Measurements from ENCODE around the gene SMPD1. TPM values are rescaled to one million over a fixed set of nuclear protein-coding genes. Genes with fewer than 3 reads are reported as not detected.

SMPD1 gene
- total and polyA plus RNA-seq, 12 donors = 53.8 to 88.1 (median 66.3) TPM

- no peak overlapping the region for H3K4me3 ChIP-seq
- no peak for TF ChIP-seq CTCF (IDR thresholded peaks at IDR 0.05)
- 63 to 72% methylated on average over 6 of the region's 6 CpGs for WGBS, 2 donors
- no peak for DNase-seq
- H3K36me3 ChIP-seq = peaks cover 0 to 5% (median 0%) of the 10 kb centered on the region in 9 donors
- no peak overlapping the region for H3K27ac ChIP-seq
- intact Hi-C loops (cut with DNase I) = loop anchor here in 1 of 10 donors (5.0 kb wide), 1 partner anchor 33 kb away; no protein-coding TSS in a partner anchor
- ATAC-seq = no peak
- H3K9me3 ChIP-seq = no peaks in the 10 kb centered on the region
- peaks cover 0 to 12% (median 0%) of the 10 kb centered on the region in 7 donors for H3K27me3 ChIP-seq
- peaks cover 4 to 42% (median 18%) of the 10 kb centered on the region in 9 donors for H3K4me1 ChIP-seq
Observed at GRCh38 chr11:6415797-6416196, 25.5 kb downstream of the SMPD1 start.

DNA sequence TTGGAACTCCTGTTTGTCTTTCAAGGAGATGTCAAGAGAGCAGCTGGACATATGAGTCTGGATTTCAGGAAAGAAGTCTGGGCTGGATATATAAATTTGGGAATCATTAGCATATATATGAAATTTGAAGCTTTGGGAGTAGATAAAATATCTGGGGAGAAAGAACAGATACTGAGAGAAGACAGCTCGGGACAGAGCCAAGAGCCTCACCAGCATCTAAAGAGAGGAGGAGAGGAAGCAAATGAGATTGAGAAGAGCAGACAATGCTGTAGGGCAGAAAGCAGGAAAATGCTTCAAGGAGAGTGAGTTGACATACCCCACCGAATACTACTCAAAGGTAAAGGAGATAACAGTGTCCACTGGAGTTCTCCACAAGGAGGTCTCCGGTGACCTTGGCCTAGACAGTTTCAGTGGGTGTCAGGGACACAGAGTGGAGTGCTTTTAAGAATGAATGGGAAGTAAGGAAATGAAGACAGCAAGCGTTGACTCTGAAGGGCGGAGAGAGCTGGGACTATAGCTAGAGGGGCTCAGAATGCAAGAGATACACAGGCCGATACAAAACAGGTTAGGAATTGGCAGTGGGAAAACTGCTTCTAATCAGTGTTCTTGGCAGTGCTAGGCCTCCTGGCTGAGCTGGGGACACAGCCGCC, 27.8 kb downstream of the SMPD1 start:
- ATAC-seq (peak in 7 of 8 donors; percentile 47 to 73 (median 57)), DNase-seq (no peak)
- Histone ChIP-seq H3K27me3 (peaks cover 0 to 12% (median 0%) of the 10 kb centered on the region in 7 donors), H3K9me3 (no peaks in the 10 kb centered on the region), H3K27ac (peak overlapping the region; percentile 79 to 99 (median 96)), H3K4me3 (peak overlapping the region; percentile 84 to 100 (median 98)), H3K4me1 (peaks cover 4 to 42% (median 18%) of the 10 kb centered on the region in 9 donors), H3K36me3 (no peaks in the 10 kb centered on the region)
- 11 to 14% methylated on average over 7 of the region's 7 CpGs for WGBS, 2 donors
- no peak for TF ChIP-seq CTCF (IDR thresholded peaks at IDR 0.05)
- intact Hi-C loops (cut with DNase I) = loop anchor here in 1 of 10 donors (5.0 kb wide), 1 partner anchor 36 kb away; no protein-coding TSS in a partner anchor

DNA sequence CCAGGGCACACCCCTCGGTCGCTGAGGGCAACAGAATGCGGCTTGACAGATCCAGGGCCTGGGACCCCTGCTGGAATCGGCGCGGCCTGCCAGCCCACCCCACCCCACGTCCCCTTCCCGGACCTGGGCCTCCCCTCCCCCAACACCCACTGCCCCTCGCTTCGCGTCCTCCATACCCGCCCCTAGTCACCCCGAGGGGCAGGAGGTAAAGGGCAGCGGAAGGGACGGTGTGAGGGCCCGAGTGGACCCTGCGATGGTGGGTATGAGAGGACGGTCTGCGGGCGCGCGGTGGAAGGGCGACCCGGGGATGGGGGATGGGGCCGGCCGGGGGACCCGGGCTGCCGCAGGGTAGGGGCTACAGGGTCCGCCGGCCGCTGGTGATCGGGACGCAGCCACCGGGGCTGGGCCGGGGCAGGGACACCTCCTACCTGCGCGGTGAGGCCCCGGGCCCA, 28.3 kb downstream of the SMPD1 start:
- H3K4me1 ChIP-seq = peaks cover 4 to 42% (median 18%) of the 10 kb centered on the region in 9 donors
- DNase-seq = peak; percentile 21 to 43
- intact Hi-C loops (cut with DNase I) = loop anchor here in 1 of 10 donors (5.0 kb wide), 1 partner anchor 36 kb away; no protein-coding TSS in a partner anchor
- H3K36me3 ChIP-seq = no peaks in the 10 kb centered on the region
- peak in 6 of 8 donors; percentile 17 to 73 (median 39) for ATAC-seq
- peaks cover 0 to 17% (median 0%) of the 10 kb centered on the region in 7 donors for H3K27me3 ChIP-seq
- peak overlapping the region; percentile 84 to 100 (median 98) for H3K4me3 ChIP-seq
- no peak for TF ChIP-seq CTCF (IDR thresholded peaks at IDR 0.05)
- 0 to 1% methylated on average over 38 of the region's 38 CpGs for WGBS, 2 donors
- H3K27ac ChIP-seq = peak overlapping the region; percentile 79 to 99 (median 96)
- no peaks in the 10 kb centered on the region for H3K9me3 ChIP-seq

DNA sequence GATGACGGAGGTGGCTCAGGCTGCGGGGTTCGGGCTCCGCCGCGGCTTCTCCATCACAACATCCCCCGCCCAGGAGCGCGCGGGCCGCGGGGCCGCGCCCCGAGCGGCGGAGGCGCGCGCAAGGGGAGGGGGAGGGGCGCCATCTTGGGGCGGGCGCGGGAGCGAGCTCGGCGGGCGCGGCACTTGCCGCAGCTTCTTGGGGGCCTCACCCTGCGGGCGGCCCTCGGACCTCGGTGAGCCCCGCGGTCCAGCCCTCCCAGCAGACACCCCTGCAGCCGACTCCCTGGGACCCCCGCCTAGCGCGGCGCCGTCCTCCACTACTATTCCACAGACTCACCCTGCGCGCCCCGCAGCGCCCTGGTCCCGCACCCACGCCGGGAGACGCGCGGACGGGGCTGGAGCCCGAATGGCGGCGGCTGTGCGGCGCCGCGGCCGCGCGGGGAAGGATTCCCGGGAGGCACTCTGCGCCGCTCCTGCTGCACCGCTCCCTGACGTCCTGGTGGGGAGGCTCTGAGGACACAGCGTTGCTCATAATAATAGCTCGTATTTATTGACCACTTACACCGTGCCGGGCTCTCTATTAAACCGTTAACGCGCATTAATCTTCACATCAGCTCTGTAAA, 28.8 kb downstream of the SMPD1 start, which contains the start of gene APBB1:
Gene APBB1 (minus strand): TSS at position 86 of the 623 bp plus-strand sequence. CDS start 7,747 bp downstream, outside the sequence.
- Histone ChIP-seq H3K27me3 (peaks cover 0 to 22% (median 0%) of the 10 kb centered on the region in 7 donors), H3K4me3 (peak within 1 kb of the TSS; percentile 84 to 100 (median 98)), H3K9me3 (no peaks in the 10 kb centered on the region), H3K4me1 (peaks cover 4 to 41% (median 18%) of the 10 kb centered on the region in 9 donors), H3K36me3 (no peaks in the 10 kb centered on the region), H3K27ac (peak within 1 kb of the TSS; percentile 79 to 99 (median 96))
- peak in 5 of 9 donors; percentile 9 to 39 (median 31) for TF ChIP-seq CTCF (IDR thresholded peaks at IDR 0.05)
- peak; percentile 63 to 77 for DNase-seq
- peak; percentile 86 to 96 (median 95) for ATAC-seq
- 0 to 1% methylated on average over 70 to 74 of the region's 75 CpGs for WGBS, 2 donors
- intact Hi-C loops (cut with DNase I) = loop anchor here in 1 of 10 donors (5.0 kb wide), 1 partner anchor 37 kb away; no protein-coding TSS in a partner anchor

All from heart right ventricle (tissue), 16 donors.